Fibroblast of pulmonary artery (primary cell): ENCODE results near the gene SLC30A3.

Experiments
- DNase-seq: peaks from one replicate; pipeline ENCODE4 v3.0.0-alpha.2; 2010; ENCODE audit warnings: low read depth
- H3K4me3 ChIP-seq: replicated peaks from 2 replicates; pipeline ENCODE4 v1.5.1; 2011; ENCODE audit warnings: low read depth, mild to moderate bottlenecking, control low read depth, low read length, moderate library complexity
- TF ChIP-seq, protein P1 (sequence below): IDR thresholded peaks from 2 replicates; pipeline ENCODE4 v1.5.1; 2011; ENCODE audit warnings: mild to moderate bottlenecking, control low read depth, low read length, inconsistent platforms; ENCODE audit errors: missing control alignments

The SLC30A3 gene

DNA sequence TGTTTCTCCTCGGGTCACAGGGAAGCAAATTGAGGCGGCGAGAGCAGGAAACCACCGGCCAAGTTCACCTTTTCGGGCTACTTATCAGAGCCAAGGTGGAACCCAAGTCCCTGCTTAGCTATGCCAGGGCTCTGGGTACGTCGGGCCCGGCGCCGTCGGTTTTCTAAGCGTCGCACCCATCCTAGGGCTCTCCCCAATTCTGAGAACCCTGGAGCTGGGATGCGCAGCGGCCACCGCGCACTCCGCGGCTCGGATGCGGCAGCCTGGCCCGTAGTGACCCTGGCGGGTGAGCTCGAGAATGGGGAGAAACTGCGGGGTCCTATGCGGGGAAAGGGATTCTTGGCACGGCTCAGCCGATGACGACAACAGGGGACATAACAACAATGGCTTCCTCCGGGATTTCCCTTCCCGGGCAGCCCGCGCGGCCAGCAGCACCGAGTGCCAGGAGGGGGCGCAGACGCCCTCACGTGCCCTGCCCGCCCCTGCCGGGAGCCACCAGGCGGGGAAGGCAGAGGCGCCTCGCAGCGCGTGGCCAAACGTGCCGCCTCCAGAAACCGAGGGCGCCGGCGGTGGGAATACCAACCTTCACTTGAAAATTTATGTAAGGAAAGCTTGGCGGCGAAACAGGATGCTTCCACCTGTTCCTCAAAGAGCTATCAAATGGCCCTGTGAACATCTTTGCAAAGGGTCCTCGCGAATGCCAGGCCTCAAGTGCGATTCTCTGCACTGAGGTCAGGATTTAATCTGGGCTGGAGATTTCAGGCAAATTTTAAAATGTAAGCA is 2.1 kb upstream of the SLC30A3 start:
- TF ChIP-seq, protein P1, sequence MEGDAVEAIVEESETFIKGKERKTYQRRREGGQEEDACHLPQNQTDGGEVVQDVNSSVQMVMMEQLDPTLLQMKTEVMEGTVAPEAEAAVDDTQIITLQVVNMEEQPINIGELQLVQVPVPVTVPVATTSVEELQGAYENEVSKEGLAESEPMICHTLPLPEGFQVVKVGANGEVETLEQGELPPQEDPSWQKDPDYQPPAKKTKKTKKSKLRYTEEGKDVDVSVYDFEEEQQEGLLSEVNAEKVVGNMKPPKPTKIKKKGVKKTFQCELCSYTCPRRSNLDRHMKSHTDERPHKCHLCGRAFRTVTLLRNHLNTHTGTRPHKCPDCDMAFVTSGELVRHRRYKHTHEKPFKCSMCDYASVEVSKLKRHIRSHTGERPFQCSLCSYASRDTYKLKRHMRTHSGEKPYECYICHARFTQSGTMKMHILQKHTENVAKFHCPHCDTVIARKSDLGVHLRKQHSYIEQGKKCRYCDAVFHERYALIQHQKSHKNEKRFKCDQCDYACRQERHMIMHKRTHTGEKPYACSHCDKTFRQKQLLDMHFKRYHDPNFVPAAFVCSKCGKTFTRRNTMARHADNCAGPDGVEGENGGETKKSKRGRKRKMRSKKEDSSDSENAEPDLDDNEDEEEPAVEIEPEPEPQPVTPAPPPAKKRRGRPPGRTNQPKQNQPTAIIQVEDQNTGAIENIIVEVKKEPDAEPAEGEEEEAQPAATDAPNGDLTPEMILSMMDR, result peak; percentile 26
- peak overlapping the region; percentile 12 for H3K4me3 ChIP-seq
- peak; percentile 42 for DNase-seq

DNA sequence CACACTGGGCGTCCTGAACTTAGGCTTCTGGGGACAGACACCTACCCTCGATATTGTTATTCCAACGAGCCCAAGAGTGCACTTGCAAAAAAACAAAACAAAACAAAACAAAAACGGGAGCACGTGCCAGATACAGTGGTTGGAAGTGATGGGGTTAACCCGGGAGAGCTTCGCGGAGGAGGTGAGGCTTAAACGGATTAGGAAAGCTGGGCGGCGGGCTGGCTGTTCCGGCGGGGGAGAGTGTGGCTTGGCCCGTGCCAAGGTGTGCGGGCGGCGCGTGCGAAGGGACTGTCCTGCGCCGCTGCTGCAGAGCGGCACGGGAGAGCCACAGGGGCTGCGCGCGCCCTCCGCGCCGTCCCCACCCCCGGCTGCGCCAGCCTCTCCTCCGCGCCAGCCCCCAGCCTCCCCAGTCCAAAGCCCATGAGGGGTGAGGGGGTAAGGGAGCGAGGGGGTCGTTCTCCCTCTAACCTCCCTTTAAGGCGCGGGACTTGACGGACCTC is 1.5 kb upstream of the SLC30A3 start:
- no peak overlapping the region for H3K4me3 ChIP-seq
- TF ChIP-seq, protein P1, result no peak
- no peak for DNase-seq

DNA sequence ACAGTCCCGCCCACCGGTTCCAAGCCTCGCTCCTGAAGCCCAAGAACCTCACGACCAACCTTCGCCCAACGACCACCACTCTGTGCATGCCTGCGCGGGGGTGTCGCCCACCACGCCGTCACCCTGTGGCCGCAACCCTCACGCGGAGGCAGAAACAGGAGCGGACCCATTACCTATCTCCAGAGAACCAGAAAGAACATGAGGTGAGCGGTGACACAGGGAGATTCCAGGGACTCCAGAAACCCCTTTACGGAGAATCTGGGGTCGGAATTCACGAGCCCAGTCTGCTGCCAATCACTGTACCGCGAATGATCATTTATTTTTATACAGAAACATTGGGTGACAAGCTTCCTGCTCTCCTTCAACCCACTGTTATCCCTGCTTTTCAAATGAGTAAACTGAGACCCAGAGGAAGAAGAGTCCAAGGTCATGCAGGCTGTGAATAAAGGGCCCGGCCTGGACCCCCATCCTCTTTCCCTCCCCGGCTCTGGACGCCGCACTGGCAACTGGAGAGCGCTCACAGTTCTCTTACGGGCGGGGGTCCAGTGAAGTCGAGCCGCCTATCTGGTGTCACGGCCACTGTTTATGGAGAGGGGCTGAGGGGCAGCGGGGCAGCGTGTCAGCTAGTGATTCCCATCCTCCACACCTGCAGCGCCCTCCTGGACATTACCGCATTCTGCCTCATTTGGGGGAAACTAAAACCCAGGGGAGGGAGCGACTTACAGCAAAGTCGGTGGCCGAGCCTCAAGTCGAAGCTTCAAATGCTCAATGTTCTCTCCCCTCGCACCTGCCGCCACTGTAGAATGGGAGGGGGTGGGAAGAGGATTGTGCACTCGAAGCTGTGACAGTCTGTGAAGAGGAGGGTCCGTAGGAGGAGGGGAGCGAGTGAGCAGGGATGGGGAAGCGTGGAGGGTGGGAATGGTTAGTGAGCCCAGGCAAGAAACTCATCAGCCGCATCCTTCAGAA is 723 bp upstream of the SLC30A3 start:
- H3K4me3 ChIP-seq, result peak overlapping the region; percentile 19

DNA sequence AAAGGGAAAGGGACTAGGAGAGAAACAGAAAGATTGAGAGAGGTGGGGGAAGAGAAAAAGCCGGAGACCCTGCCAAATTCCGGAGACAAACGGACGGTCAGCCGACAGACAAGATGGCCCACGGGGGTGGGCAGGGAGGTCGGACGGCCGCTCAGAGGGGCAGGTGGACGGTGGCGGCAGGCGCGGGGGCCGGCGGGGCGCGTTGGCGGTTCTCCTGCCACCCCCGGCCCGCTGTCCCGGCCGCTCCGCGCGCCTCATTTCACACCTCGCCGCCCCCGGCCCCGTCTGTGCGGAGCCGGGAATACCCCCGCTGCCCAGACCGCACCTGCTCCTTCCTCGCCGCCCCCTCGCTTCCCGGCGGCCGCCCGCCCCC is 935 bp downstream of the SLC30A3 start:
- no peak overlapping the region for H3K4me3 ChIP-seq
- TF ChIP-seq, protein P1, result no peak
- DNase-seq, result no peak

More for the DNA sequence above, 723 bp upstream of the SLC30A3 start:
- TF ChIP-seq, protein P1, result no peak
- DNase-seq, result no peak

DNA sequence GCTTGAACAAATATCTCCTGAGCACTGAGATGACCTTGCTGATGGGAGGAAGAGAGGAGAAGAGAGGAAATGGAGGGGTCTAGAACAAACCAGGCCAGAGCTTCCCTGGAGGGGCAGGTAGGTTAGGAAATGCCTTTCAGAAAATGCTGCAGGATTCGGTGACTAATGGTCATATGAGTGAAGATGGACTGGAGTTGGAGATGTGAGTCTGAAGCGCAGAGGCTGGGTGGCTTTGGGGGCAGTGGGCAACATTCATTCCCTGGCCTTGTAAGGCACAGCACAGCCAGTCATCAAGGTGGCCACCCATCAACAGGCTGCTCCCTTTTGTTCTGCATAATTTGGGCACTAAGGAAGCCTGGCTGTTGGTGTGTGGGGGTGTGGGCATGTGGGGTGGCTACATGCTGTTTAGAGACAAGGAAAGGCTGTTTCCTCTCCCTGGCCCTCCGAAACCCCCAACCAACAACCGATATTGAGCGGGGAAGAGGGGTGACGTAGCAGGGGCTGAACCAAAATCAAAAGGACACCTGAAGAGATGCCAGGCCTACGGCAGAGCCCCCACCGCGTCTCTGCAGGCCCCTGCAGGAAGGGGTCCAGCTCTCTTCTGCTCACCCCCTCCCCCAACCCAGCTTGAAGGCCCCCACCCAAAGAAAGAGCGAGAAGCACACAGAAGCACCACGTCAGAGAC is 1.5 kb downstream of the SLC30A3 start:
- no peak overlapping the region for H3K4me3 ChIP-seq
- DNase-seq, result no peak

DNA sequence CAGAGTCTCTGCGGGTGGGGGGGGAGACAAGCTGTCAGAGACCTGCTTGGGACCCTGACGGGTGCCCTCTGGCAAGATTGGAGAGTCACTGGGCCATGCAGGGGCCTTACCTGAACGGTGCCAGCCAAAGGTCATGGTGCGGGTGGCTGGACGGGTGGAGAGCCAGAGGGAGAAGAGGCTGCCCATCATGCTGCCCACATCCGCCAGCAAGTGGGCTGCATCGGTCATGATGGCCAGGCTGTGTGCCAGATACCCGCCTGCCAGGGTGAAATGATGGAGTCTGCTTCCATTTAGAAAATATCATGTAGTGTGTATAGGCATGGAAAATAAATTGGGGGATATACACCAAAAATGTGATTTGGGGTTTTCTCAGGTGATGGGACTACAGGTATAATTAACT is 4.8 kb downstream of the SLC30A3 start:
- no peak for DNase-seq
- TF ChIP-seq, protein P1, result no peak
- no peak overlapping the region for H3K4me3 ChIP-seq

More for the DNA sequence above, 1.5 kb downstream of the SLC30A3 start:
- TF ChIP-seq, protein P1, result no peak
